Adrenal gland (tissue), 5 donors: ENCODE measurements around the gene TNFRSF6B.

ENCODE experiments used
- CTCF ChIP-seq, 6 experiments: fragments of 450-650 bp in 4 of 6; fragments of 200-600 bp in 2 of 6; sonication (generic) in 1 of 6; IDR thresholded peaks; 1 replicate in 5 of 6; 2 replicates in 1 of 6; pipeline versions ENCODE4 v1.5.1 to v1.8.0; 2016 to 2021; ENCODE audit warnings: antibody characterized with exemption in 6 of 6, mild to moderate bottlenecking in 2 of 6, moderate library complexity in 1 of 6
- POLR2A ChIP-seq, 2 donors: fragments of 450-650 bp; IDR thresholded peaks; one replicate each; pipeline ENCODE4 v1.6.1; 2017; ENCODE audit warnings: antibody characterized with exemption in 2 of 2, mild to moderate bottlenecking in 2 of 2, moderate library complexity in 1 of 2
- donor health status: DM: no; HTN: no; CAD: no.

DNA sequence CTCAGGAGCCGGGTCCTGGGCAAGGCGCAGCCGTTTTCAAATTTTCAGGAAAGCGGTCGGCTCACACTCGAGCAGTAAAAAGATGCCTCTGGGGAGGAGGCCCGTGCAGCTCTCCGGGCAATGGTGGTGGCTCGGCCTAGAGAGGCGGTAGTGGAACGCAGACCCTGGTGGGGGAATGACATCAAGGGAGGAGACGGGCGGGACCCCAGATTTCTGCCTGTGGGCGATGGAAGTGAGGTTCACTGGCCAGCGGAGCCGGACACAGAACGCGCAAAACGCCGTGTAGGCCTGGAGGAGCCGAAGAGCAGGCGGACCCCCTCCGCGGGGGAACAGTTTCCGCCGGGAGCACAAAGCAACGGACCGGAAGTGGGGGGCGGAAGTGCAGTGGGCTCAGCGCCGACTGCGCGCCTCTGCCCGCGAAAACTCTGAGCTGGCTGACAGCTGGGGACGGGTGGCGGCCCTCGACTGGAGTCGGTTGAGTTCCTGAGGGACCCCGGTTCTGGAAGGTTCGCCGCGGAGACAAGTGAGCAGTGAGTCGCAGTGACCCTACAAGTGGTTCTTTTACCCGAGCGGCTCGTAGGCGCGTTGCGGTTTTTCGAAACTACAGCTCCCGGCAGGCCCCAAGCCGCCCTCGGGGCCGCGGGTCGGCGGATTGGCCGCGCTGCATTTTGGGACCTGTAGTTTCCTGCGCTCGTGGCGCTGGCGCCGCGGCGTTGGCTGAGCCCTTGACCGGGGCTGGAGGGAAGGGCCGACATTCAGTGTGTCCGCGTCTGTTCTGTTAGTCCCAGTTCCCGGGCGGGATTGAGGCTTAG, 38.3 kb upstream of the TNFRSF6B start, which contains the start of gene RTEL1:
- TF ChIP-seq CTCF (IDR thresholded peaks at IDR 0.05) (peak in 4 of 6 experiments; percentile 2 to 34 (median 26)), POLR2A (IDR thresholded peaks at IDR 0.05) (peak; percentile 21 to 51)
